Endothelial cell of umbilical vein (primary cell): ENCODE measurements around the gene SFXN2. TPM values are rescaled to one million over a fixed set of nuclear protein-coding genes. Genes with fewer than 3 reads are reported as not detected.

Source experiments
- BruUV-seq: library from RNA; stranded (reverse); fragments of 400-500 nt; replicated peaks from 2 replicates; lab custom pipeline; 2021; lab: Mats Ljungman, UMichigan
- CTCF ChIA-PET: fragments of 300-600, 350-600 bp; sonication (Branson Sonifier 250); formaldehyde crosslinking; loops from one replicate; lab custom pipeline; 2021; ENCODE audit warnings: antibody characterized with exemption, inconsistent platforms; lab: Charles Lee
- POLR2A ChIA-PET: fragments of 300-600, 350-600 bp; sonication (Branson Sonifier 250); formaldehyde crosslinking; loops from one replicate; lab custom pipeline; 2021; ENCODE audit warnings: antibody characterized with exemption, inconsistent platforms; lab: Charles Lee
- DNase-seq: peaks from one replicate; pipeline ENCODE4 v3.0.0-alpha.2; 2011; ENCODE audit warnings: low read depth, low spot score
- FAIRE-seq: peaks from 2 replicates; lab custom pipeline; 2011; peaks lifted over from hg19 to GRCh38; lab: Jason Lieb, UNC
- H2AFZ ChIP-seq: 2 replicates; pipeline ENCODE4 v1.6.0; 2012; ENCODE audit warnings: low read depth, low read length, control low read depth, inconsistent platforms
- H3K27ac ChIP-seq: 2 replicates; pipeline ENCODE4 v1.5.1; 2011; ENCODE audit warnings: low read depth, mild to moderate bottlenecking, control low read depth, low read length, moderate library complexity; ENCODE audit not compliant: insufficient read depth
- H3K27me3 ChIP-seq, 2 experiments: 2 replicates each; pipeline versions ENCODE4 v1.6.0 to v1.6.1; 2011; ENCODE audit warnings: low read length in 2 of 2, mixed read lengths in 1 of 2; ENCODE audit not compliant: control insufficient read depth in 2 of 2, insufficient read depth in 2 of 2
- H3K36me3 ChIP-seq, 2 experiments: 2 replicates in 1 of 2; 3 replicates in 1 of 2; pipeline ENCODE4 v1.5.1; 2011; ENCODE audit warnings: low read length in 2 of 2, mild to moderate bottlenecking in 1 of 2, moderate library complexity in 1 of 2; ENCODE audit not compliant: control insufficient read depth in 2 of 2, insufficient read depth in 2 of 2; ENCODE audit errors: extremely low read depth in 1 of 2
- H3K4me1 ChIP-seq: 3 replicates; pipeline ENCODE4 v1.5.1; 2011; ENCODE audit warnings: mild to moderate bottlenecking, low read length; ENCODE audit not compliant: control insufficient read depth, insufficient read depth; ENCODE audit errors: extremely low read depth
- H3K4me2 ChIP-seq: 2 replicates; pipeline ENCODE4 v1.6.1; 2011; ENCODE audit warnings: low read length, control low read depth, mixed read lengths; ENCODE audit not compliant: insufficient read depth
- H3K4me3 ChIP-seq, 3 experiments: fragments of 200-600 bp in 1 of 3; sonication (generic), shearing (Covaris generic) in 1 of 3; replicated peaks in 1 of 3; 2 replicates each; pipeline ENCODE4 v1.5.1; 2011 to 2016; ENCODE audit warnings: control low read depth in 3 of 3, low read length in 3 of 3, mild to moderate bottlenecking in 2 of 3, inconsistent platforms in 1 of 3, low read depth in 1 of 3, moderate library complexity in 1 of 3; ENCODE audit not compliant: insufficient read depth in 1 of 3
- H3K79me2 ChIP-seq: 2 replicates; pipeline ENCODE4 v1.6.0; 2012; ENCODE audit warnings: low read length, inconsistent platforms; ENCODE audit not compliant: control insufficient read depth, insufficient read depth
- H3K9ac ChIP-seq: replicated peaks from 2 replicates; pipeline ENCODE3; 2011; ENCODE audit warnings: low read length, control low read depth; ENCODE audit not compliant: insufficient read depth; ENCODE audit errors: extremely low read depth
- H3K9me1 ChIP-seq: replicated peaks from 3 replicates; pipeline ENCODE4 v1.6.0; 2011; ENCODE audit warnings: mild to moderate bottlenecking, low read length; ENCODE audit not compliant: control insufficient read depth, insufficient read depth; ENCODE audit errors: extremely low read depth
- H3K9me3 ChIP-seq: replicated peaks from 2 replicates; pipeline ENCODE4 v1.5.1; 2012; ENCODE audit warnings: low read length, inconsistent platforms; ENCODE audit not compliant: control insufficient read depth, insufficient read depth
- H4K20me1 ChIP-seq: replicated peaks from 2 replicates; pipeline ENCODE3; 2011; ENCODE audit warnings: mild to moderate bottlenecking, low read length; ENCODE audit not compliant: control insufficient read depth, insufficient read depth; ENCODE audit errors: extremely low read depth
- CTCF ChIP-seq, 2 donors: IDR thresholded peaks; 1 replicate in 1 of 2; 2 replicates in 1 of 2; pipeline ENCODE4 v1.5.1; 2011; ENCODE audit warnings: low read length in 2 of 2, mild to moderate bottlenecking in 2 of 2, moderate library complexity in 2 of 2, control low read depth in 1 of 2, inconsistent platforms in 1 of 2, low read depth in 1 of 2; ENCODE audit not compliant: insufficient read depth in 1 of 2; ENCODE audit errors: extremely low read depth in 1 of 2
- EZH2 ChIP-seq: IDR thresholded peaks from 2 replicates; pipeline ENCODE4 v1.6.1; 2012; ENCODE audit warnings: borderline replicate concordance, low read depth, mild to moderate bottlenecking, moderate library complexity, low read length, inconsistent platforms; ENCODE audit not compliant: severe bottlenecking
- FOS ChIP-seq: IDR thresholded peaks from 2 replicates; pipeline ENCODE4 v1.6.1; 2011; ENCODE audit warnings: mild to moderate bottlenecking, low read length, moderate library complexity, borderline replicate concordance; ENCODE audit not compliant: insufficient read depth
- GATA2 ChIP-seq: IDR thresholded peaks from 2 replicates; pipeline ENCODE4 v1.7.0; 2011; ENCODE audit warnings: low read depth, mild to moderate bottlenecking, moderate library complexity, mixed read lengths, low read length; ENCODE audit not compliant: insufficient read length, insufficient read depth
- JUN ChIP-seq: IDR thresholded peaks from 2 replicates; pipeline ENCODE4 v1.6.1; 2011; ENCODE audit warnings: borderline replicate concordance, low read depth; ENCODE audit not compliant: insufficient read length, insufficient read depth
- MYC ChIP-seq: IDR thresholded peaks from one replicate; pipeline ENCODE4 v1.6.1; 2011; ENCODE audit warnings: mild to moderate bottlenecking, low read depth, low read length
- POLR2A ChIP-seq: IDR thresholded peaks from 2 replicates; pipeline ENCODE4 v1.6.1; 2012; ENCODE audit warnings: low read depth, mild to moderate bottlenecking, control low read depth, low read length
- POLR2AphosphoS5 ChIP-seq: IDR thresholded peaks from 2 replicates; pipeline ENCODE4 v1.6.1; 2012; ENCODE audit warnings: low read depth, mild to moderate bottlenecking, control low read depth, low read length, moderate library complexity; ENCODE audit not compliant: insufficient read depth
- dilution Hi-C: fragments of 300-500 bp; cut with MboI; formaldehyde crosslinking; loops from one replicate; pipeline ENCODE4 v1.15.0; 2019; ENCODE audit warnings: low sequenced_read_pairs; ENCODE audit not compliant: extremely low pct_ligation_motif_present
- intact Hi-C: fragments of 100-400 bp; cut with micrococcal nuclease; formaldehyde crosslinking; loops from one replicate; pipeline ENCODE4 v1.10.0; 2022
- polyA plus RNA-seq, 4 experiments: library from polyadenylated mRNA; depleted of rRNA in 3 of 4; stranded (reverse) in 3 of 4; unstranded in 1 of 4; fragments of >200 nt; gene quantifications; 2 replicates each; pipeline versions ENCODE4 v1.2.1 to v1.2.3, GENCODE V29; 2011 to 2012; ENCODE audit warnings: missing spikeins in 1 of 4
- total RNA-seq: library from RNA; stranded (reverse); gene quantifications from 2 replicates; pipeline ENCODE4 v1.2.3, GENCODE V29; 2021
- TF ChIP-seq, protein P1 (sequence below): IDR thresholded peaks from 2 replicates; pipeline ENCODE4 v1.6.1; 2011; ENCODE audit not compliant: insufficient read depth, insufficient read length

SFXN2 gene
- total and polyA plus RNA-seq, 2 donors (not counting 3 experiments of a cell fraction or from before 2014, with no cell fraction given), result 9.8 to 17.0 TPM

GRCh38 chr10:102682416-102682815, 32.0 kb upstream of the SFXN2 start:
- no peak for TF ChIP-seq EZH2
- no peak for TF ChIP-seq FOS
- no peak for TF ChIP-seq GATA2
- no peak for TF ChIP-seq POLR2A
- no peak for TF ChIP-seq POLR2AphosphoS5
- TF ChIP-seq JUN, result no peak
- no peak for TF ChIP-seq CTCF (IDR thresholded peaks at IDR 0.05; ENCODE audit: extremely low read depth in 1 of 2, insufficient read depth in 1 of 2, low read depth in 1 of 2, low read length in 2 of 2)
- TF ChIP-seq MYC, result no peak
- TF ChIP-seq, protein P1, sequence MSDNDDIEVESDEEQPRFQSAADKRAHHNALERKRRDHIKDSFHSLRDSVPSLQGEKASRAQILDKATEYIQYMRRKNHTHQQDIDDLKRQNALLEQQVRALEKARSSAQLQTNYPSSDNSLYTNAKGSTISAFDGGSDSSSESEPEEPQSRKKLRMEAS, result no peak
- DNase-seq, result no peak
- H3K9ac ChIP-seq, result no peak overlapping the region
- no peaks in the 10 kb centered on the region for H3K4me1 ChIP-seq
- no peak overlapping the region for H3K4me3 ChIP-seq
- peaks cover 0 to 5% of the 10 kb centered on the region in 2 experiments for H3K36me3 ChIP-seq
- H3K9me1 ChIP-seq, result no peaks in the 10 kb centered on the region
- H2AFZ ChIP-seq, result no peak overlapping the region
- no TSS peak for BruUV-seq
- H4K20me1 ChIP-seq, result no peaks in the 10 kb centered on the region
- H3K79me2 ChIP-seq, result no peaks in the 10 kb centered on the region
- no peak for FAIRE-seq
- dilution Hi-C loops, result no loop called here
- H3K4me2 ChIP-seq, result no peak overlapping the region
- no peaks in the 10 kb centered on the region for H3K27me3 ChIP-seq
- no peaks in the 10 kb centered on the region for H3K9me3 ChIP-seq
- POLR2A ChIA-PET, result no interaction called here
- no peak overlapping the region for H3K27ac ChIP-seq
- CTCF ChIA-PET, result no interaction called here
- intact Hi-C loops, result no loop called here
